ENCODE measurements around the gene SUGP2.

The SUGP2 gene

GRCh38 chr19:18948976-18949356 lies 84.4 kb downstream of the SUGP2 start:
- no peak for DNase-seq

- DNase-seq = no peak
Measured at GRCh38 chr19:18948075-18948975, 85.0 kb downstream of the SUGP2 start.

DNA sequence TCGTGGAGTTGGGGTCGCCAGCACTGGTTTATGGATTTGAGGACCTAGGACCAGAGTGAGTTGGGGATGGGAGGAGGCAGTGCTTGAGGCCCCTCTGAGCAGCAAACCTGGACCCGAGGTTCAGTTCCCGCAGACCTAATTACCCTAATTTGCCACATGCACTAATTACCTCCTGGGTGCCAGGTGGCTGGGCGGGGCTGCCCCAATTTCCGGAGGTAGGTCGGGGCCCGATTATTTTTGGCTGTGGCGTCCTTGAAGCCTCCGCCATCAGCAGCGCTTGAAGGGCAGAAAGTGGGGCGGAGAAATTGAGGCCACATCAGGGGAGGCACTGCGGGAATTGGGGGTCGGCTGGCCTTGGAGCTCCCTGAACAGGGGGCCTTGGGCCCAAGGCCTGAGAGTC lies 86.4 kb downstream of the SUGP2 start:
- DNase-seq = no peak

- no peak for DNase-seq
Measured at GRCh38 chr19:18946335-18946734, 87.0 kb downstream of the SUGP2 start.

DNA sequence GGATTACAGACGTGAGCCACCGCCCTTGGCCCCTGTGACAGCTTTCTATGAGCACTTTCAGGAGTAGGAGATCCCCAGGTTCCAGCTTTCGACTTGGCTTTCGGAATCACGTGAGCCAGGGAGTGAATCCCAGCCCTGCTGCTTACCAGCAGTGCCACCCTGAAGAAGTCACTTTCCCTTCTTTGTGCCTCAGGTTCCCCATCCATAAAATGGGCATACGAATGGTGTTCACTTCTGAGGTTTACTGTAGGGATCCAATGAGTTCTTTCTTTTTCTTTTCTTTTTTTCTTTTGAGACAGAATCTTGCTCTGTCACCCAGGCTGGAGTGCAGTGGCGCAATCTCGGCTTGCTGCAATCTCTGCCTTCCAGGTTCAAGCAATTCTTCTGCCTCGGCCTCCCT lies 88.0 kb downstream of the SUGP2 start:
- DNase-seq = no peak

- DNase-seq = no peak
Measured at GRCh38 chr19:18943465-18943864, 89.9 kb downstream of the SUGP2 start.

- DNase-seq = no peak
Measured at GRCh38 chr19:18942692-18943091, 90.6 kb downstream of the SUGP2 start.

DNA sequence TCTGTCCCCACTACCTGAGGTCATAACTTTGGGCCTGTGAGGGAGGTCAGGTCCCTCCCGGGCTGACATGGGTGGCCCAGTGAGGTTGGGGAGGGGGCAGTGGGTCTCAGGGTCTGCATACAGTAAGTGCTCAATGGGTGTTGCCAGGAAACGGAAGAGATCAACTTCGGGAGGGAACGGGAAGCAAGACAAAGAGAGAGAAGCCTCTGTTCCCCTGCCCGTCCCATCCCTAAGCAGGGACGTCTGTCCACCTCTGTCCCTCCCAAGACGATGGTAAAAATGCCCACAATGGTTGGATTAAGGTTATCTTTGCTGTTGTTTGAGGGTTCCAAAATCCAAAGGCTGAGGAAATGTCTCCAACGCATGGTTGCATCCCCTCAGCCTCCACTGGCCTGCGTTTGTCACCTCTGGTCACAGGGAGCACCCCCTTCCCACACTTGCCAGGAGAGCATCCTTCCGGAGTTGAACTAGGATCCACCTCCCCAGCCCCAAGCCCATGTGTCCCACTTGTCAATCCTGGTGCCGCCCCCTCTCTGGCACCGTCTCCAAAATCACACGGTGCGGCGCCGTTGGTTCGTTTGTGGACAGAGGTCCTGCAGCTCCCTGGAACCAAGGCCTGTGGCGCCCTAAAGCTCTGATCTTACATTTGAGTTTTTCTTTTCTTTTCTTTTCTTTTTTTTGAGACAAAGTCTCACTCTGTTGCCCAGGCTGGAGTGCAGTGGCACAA lies 91.5 kb downstream of the SUGP2 start:
- no peak for DNase-seq
